HTERT RPE-1 (cell line): ENCODE data around the gene RBMS3.
"Not testable (repeated sequence)": the region's sequence is repeated elsewhere in the genome, so short reads cannot be mapped to it uniquely, and the experiment has no call there.

ENCODE experiments used
- in situ Hi-C: fragments of 300-500 bp; cut with MboI; formaldehyde crosslinking; loops from 4 replicates; pipeline ENCODE4 v1.14.3; 2020; ENCODE audit warnings: low sequenced_read_pairs

RBMS3 gene

DNA sequence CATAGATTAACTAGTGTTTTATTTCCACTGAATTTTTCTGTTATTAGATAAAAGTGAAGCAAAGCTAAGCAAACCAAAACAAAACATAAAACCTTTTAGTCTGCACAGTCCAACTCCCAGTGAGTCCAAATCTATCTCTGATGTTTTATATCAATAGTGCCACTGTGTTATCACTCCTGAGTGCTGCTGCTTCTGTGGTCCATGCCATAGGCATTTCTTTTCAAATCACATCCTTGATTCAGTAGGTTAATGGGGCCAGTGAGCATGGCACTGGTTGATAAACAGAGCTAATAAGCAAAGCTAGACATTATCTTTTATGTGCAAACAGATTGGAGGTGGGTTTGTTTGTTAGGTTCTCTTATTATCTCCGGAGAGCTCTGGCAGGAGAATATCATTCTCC, 30.0 kb downstream of the RBMS3 start:
- in situ Hi-C loops: no loop called here

DNA sequence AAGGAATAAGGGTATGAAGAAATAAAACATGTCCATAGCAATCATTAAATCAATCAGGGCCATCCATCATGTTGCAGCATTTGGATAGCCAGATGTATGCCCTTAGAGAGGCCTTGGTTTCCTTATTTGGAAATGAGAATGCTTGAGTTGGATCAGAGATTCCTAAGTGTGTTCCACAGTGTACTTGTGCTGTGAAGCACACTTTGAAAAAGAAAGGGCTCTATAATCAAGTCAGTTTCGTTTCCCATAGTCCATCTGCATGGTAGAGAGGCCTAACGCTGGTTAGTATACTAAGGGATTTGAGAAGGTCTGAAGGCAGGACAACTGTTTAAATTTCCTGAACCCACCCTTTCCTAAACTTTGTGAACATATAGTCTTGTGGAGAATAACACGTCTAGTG, 30.9 kb downstream of the RBMS3 start:
- in situ Hi-C loops: no loop called here

- in situ Hi-C loops: no loop called here
Observed at GRCh38 chr3:29312395-29312794, 31.5 kb downstream of the RBMS3 start.

DNA sequence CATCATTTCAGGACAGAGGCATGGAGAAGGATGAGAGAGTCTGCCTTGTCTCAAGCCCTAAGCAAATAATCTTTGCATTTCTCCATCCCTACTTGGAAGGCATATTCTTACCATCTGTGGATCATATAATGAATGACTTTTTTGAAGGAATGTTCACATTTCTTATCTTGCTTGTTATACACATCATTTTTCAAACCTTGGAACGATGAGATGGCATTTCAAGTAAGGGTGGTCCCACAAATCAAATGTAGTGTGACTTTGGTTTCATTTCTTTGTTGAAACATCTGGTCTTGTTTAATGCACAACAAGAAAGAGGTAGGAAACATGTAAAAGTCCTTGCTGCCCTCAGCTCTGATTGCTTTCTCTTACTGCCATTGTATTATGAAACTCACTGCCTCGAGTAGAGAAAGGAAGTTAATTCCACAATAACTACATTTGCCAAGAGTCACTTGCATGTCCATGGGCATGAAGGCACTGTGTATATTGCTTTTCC, 32.1 kb downstream of the RBMS3 start:
- in situ Hi-C loops: no loop called here

DNA sequence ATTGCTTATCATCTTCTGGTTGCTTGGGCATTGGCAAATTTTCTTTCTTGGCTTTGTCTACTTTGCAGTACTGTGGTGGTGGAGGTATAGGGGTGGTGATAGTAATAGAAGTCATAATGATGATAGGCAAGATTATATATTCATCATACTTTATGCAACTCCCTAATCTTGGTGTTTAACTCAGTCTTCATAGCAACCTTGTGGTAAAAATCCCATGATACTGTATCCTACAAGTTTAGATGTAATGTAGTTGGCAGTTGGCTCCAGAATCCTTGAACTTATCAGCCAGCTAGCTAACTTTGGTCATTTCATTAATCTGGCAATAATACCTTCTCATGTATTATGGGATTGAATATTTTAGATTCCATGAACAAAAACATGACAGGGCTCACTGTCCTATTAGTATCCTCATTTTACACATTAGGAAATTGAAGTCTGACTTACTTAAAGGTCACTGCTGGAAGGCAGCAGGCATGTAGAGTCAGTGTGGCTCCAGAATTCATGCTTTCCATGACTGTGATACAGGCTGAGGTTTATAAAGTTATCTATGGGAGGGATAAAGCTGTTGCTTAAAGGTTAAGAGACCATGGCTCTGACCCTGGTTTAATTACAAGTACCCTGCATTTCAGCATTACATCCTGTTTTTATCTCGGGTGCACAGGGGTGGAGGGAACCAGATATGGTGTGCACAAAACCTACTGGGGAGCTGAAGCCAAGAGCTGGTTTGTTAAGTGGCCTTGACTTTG, 33.3 kb downstream of the RBMS3 start:
- in situ Hi-C loops: no loop called here

DNA sequence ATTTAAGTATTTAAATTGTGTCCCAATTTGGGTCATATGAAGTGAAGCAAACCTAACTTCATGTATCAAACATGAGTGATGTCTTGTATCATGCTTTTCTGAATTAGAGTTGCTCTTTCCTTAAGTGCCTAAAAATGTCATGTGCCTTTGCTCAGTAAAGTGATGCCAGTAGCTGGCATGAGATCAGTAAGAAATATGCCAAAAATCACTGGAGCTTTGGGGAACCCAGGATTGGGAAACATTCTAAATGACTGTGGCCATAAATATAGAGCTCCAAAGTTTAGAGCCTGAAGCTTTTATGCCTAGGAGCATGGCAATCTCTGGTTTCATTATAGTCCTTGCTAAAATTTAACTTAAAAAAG, 33.8 kb downstream of the RBMS3 start:
- in situ Hi-C loops: no loop called here

DNA sequence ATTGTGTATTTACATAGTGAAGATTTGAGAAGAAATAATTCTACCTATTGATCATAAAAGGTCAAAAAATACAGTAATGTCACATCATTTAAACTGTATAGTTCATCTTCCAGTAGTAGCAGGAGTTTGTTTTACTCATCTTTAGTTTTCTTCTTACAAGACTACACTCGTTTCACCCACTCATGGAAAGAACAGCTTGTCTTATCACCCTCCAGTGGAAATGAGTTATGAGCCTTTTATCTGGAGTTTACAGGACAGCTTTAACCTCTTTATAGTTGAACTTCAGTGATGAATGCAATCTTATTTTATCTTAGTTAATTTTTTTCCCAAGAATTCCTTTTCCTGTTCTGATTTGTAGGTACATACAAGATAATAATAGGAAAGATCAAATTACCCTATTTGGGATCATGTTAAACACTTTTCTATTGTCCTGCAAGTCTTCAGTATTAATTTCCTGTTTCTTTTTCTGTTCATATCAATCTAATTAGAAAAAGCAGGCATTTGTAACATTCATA, 36.8 kb downstream of the RBMS3 start:
- in situ Hi-C loops: no loop called here

- in situ Hi-C loops: no loop called here
Observed at GRCh38 chr3:29318251-29318650, 37.4 kb downstream of the RBMS3 start.

DNA sequence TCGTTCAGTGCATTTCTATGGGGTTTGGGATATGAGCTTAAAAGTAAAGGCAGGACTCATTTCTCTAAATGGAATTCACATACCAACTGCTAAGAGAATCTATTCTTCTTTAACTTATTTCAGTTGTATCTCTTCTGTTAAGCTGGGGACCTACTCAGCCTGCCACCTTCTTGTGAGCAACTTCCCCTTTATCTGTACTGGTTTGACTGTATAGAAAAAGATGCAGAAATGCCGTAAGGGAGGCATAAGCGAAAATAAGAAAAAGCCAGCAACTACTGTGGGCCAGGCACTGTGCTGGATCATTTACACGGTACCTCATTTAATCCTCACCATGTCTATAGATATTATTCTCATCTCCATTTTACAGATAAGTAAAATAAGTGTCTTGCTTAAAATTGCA, 38.4 kb downstream of the RBMS3 start:
- in situ Hi-C loops: no loop called here

DNA sequence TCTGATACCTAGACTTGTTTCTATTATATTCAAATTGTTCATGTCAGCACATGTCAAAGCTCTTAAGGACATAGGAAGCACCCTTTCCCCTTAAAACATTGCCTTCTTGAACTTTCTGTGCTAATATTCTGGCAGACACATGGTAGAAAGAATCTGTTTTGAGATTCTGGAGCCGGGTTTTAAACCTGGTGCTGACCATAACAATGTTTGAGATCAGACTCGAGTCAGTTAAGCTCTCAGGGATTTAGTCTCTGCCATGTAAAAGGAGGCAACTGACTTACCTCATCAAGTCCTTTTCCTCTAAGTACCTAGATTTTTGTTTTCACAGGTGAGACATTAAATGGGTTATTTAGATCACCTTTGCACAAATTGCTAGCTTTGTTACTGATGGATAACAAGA, 38.9 kb downstream of the RBMS3 start:
- in situ Hi-C loops: no loop called here

DNA sequence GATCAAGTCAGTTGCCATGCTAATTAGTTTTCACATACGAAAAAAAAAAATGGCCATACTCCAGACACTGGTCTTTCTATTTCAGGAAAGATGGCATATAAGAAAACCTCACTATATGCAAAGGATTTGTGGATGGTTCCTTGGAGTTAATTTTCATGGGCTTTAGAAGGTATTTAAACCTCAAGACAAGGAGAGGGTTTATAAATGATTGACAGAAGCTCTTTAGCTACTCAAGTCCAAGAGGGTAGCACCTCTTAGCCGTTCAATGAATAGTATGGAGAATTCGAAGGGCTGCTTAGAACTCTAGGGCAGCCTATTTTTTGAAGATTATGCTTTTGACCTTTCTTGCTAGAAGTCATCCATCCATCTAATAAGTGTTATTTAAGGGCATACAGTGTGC, 41.7 kb downstream of the RBMS3 start:
- in situ Hi-C loops: no loop called here

GRCh38 chr3:29324180-29324651, 43.3 kb downstream of the RBMS3 start:
- in situ Hi-C loops: no loop called here

DNA sequence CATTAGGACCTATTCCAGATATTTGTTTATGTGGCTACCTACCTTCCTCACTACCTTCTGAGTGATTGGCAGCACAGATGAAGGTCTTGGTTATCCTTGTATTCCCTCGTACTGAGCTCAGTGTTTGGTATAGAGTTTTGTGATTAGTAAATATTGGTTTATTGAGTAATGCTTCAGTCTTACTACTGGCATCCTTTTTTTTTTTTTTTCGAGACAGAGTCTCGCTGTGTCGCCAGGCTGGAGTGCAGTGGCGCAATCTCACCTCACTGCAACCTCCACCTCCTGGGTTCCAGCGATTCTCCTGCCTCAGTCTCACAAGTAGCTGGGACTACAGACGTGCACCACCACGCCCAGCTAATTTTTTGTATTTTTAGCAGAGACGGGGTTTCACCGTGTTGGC, 45.7 kb downstream of the RBMS3 start:
- in situ Hi-C loops: not testable (repeated sequence)

GRCh38 chr3:29329986-29330890, 49.4 kb downstream of the RBMS3 start:
- in situ Hi-C loops: no loop called here

- in situ Hi-C loops: no loop called here
Observed at GRCh38 chr3:29331035-29331434, 50.2 kb downstream of the RBMS3 start.

DNA sequence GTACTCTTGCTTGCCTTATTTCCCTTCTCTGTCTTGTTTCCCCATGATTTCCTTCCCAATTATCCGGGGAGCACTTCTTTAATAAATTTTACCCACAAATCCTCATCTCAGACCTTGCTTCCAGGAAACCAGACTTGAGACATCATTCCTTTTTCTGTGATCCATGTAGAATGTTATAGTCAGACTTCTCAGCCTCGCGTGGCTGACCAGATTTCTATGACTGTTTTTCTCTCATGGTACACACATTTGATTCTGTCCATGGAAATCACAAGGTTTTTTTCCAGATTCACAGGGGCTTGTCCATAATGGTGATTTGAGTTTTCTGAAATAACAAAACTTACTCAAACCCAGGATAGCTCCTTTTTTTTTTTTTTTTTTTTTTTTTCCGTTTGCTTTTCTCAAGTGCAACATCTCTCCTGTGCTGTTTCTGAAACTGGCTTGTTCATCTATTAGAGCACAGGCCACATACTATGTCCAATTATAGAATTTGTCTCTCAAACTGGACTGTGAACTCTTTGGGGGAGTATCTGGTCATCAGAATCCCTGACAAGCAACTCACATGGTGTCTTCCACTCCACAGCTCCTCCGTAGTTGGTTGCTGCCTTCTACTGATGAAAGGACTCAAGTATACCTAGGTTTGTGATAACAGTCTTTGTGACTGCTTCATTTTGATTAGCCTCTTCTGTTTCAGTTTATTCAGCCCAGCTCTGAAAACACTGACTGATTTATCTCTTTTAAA, 50.8 kb downstream of the RBMS3 start:
- in situ Hi-C loops: no loop called here

DNA sequence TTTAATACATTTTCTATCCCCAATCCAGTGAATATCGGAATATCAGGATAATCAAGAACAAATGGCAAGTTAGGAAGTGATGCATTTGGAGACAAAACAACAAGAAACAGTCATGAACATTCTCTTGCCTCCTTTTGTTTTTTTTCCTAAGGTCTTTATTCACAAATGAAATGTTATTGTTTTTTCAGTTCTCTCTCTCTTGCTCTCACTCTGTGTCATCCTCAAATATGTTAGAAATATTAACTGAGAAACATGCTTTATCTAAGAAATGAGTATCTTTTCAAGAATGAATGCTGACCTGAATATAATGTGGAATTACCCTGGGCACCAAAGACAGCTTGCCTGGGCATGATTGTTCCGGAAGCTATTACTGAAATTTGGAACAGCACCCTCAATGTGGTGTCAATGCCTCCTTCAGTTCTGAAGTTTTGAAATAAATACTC, 51.3 kb downstream of the RBMS3 start:
- in situ Hi-C loops: no loop called here

DNA sequence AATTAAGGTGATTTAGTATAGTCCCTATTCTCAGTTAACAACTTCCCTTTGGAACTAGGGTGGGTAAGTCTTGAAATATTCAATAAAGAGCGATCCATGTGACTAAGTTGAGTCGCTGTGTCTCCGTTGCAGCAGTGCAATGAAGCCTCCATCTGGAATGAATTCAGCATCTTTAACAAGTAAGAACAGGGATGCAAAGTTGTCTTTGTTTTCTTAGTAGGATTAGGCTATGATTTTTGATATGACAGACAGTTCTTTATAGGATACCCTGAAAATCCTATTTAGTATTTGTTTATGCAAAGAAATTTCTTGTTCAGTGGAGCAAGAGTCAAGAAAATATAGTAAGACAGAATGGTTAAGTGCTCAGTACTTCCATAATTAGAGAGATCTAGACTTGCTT, 52.7 kb downstream of the RBMS3 start:
- in situ Hi-C loops: no loop called here

DNA sequence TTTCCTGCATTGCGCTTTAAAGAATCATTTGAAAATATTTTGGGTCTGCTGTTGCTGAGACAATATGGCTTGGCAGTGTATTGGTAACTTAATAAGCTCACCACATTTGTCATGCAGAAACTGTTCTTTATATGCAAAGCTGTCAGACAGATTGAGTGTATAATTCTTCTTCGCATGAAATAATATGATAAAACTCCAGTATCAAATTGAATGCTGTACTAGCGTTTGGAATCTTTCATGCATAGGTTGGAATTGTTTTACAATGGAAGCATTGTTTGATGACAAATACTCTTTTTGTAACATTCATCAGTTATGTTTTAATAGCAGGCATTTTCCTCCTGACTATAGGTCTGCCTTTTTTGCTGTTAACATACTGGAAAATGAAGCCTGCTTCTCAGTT, 53.8 kb downstream of the RBMS3 start:
- in situ Hi-C loops: no loop called here

DNA sequence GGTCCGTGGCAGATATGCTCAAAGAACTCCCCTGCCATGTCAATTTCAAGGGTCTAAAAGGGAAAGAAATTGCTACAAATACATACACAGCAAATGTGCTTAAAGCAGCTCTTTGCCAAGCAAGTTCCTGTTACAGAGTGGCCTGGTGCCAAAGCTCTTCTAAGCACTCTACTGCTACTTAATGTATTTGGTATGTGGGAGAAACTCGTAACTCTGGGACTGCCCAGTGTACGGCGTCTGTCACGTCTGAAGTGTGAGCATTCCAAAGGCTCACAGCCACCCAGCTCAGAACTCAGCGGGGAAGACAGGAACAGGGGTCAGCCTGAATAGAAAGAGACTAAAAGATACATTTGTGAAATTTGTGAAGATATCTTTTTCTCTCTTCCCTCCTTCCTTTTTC, 54.6 kb downstream of the RBMS3 start:
- in situ Hi-C loops: no loop called here

GRCh38 chr3:29335943-29336342, 55.1 kb downstream of the RBMS3 start:
- in situ Hi-C loops: no loop called here
